Astrocyte of the spinal cord (primary cell): ENCODE results near the gene ZNF367.
"Not testable (repeated sequence)": the region's sequence is repeated elsewhere in the genome, so short reads cannot be mapped to it uniquely, and the experiment has no call there.

ENCODE experiments used
- DNase-seq: peaks from one replicate; pipeline ENCODE4 v3.0.0; 2011; ENCODE audit warnings: low read depth, low spot score
- H3K4me3 ChIP-seq: 2 replicates; pipeline ENCODE4 v1.5.1; 2011; ENCODE audit warnings: low read depth, mild to moderate bottlenecking, low read length, moderate library complexity
- CTCF ChIP-seq: IDR thresholded peaks from 2 replicates; pipeline ENCODE4 v1.5.1; 2012; ENCODE audit warnings: low read depth, mild to moderate bottlenecking, low read length, inconsistent platforms
- in situ Hi-C: cut with HindIII; loops from 2 replicates; pipeline ENCODE4 v1.10.0; 2017; ENCODE audit warnings: low sequenced_read_pairs

The ZNF367 gene

GRCh38 chr9:96378187-96378586, 40.0 kb downstream of the ZNF367 start:
- in situ Hi-C loops, result no loop called here
- H3K4me3 ChIP-seq, result no peak overlapping the region
- DNase-seq, result no peak
- TF ChIP-seq CTCF, result no peak

GRCh38 chr9:96376891-96377874, 41.0 kb downstream of the ZNF367 start:
- H3K4me3 ChIP-seq, result no peak overlapping the region
- DNase-seq, result peak; percentile 67
- TF ChIP-seq CTCF, result no peak
- in situ Hi-C loops, result no loop called here

- in situ Hi-C loops, H3K4me3 ChIP-seq, DNase-seq: not testable (repeated sequence)
These were observed 42.7 kb downstream of the ZNF367 start for GRCh38 chr9:96375507-96375906.

- in situ Hi-C loops, result no loop called here
- no peak overlapping the region for H3K4me3 ChIP-seq
- no peak for TF ChIP-seq CTCF
- DNase-seq, result no peak
These were observed 50.2 kb downstream of the ZNF367 start for GRCh38 chr9:96367943-96368342.

GRCh38 chr9:96363175-96363967, 54.8 kb downstream of the ZNF367 start:
- DNase-seq, result no peak
- no peak overlapping the region for H3K4me3 ChIP-seq
- in situ Hi-C loops, result no loop called here
- no peak for TF ChIP-seq CTCF

GRCh38 chr9:96362119-96362518, 56.1 kb downstream of the ZNF367 start:
- H3K4me3 ChIP-seq, in situ Hi-C loops: not testable (repeated sequence)

GRCh38 chr9:96361668-96362067, 56.5 kb downstream of the ZNF367 start:
- TF ChIP-seq CTCF, result no peak

More at GRCh38 chr9:96362119-96362518, 56.1 kb downstream of the ZNF367 start:
- not testable (repeated sequence) for DNase-seq

More at GRCh38 chr9:96361668-96362067, 56.5 kb downstream of the ZNF367 start:
- DNase-seq, result no peak
- no peak overlapping the region for H3K4me3 ChIP-seq
- in situ Hi-C loops, result no loop called here
